Activated T-cell treated with anti-CD3 and anti-CD28 coated beads, Interleukin-2, amount 50 U/mL, for 72 hours (primary cell): ENCODE measurements around the gene PPP6R2. TPM values are rescaled to one million over a fixed set of nuclear protein-coding genes. Genes with fewer than 3 reads are reported as not detected.

Experiments used
- ATAC-seq, 2 donors: fragments of 150-1000 bp; cut with Tn5 transposase; replicated peaks in 1 of 2; 2 replicates each; pipeline ENCODE4 v1.10.0; 2021; ENCODE audit warnings: moderate library complexity in 2 of 2, mild to moderate bottlenecking in 1 of 2
- DNase-seq, 2 donors: peaks; one replicate each; pipeline ENCODE4 v3.0.0; 2021 to 2022; ENCODE audit warnings: mixed read lengths in 1 of 2
- H3K27ac Mint-ChIP-seq: one replicate; pipeline ENCODE4 v1.8.0; 2022; ENCODE audit warnings: mild to moderate bottlenecking, moderate library complexity, mixed read lengths
- H3K27me3 Mint-ChIP-seq: one replicate; pipeline ENCODE4 v1.8.0; 2022; ENCODE audit warnings: low read depth, mixed read lengths
- H3K36me3 Mint-ChIP-seq, 2 donors: one replicate each; pipeline ENCODE4 v1.8.0; 2022; ENCODE audit warnings: mixed read lengths in 2 of 2, mild to moderate bottlenecking in 1 of 2; ENCODE audit not compliant: insufficient read depth in 2 of 2
- H3K4me1 Mint-ChIP-seq: one replicate; pipeline ENCODE4 v1.8.0; 2022; ENCODE audit warnings: low read depth, mixed read lengths
- H3K4me3 Mint-ChIP-seq, 2 donors: one replicate each; pipeline ENCODE4 v1.8.0; 2022; ENCODE audit warnings: mild to moderate bottlenecking in 2 of 2, mixed read lengths in 2 of 2, moderate library complexity in 2 of 2
- H3K9me3 Mint-ChIP-seq, 2 donors: one replicate each; pipeline ENCODE4 v1.8.0; 2022; ENCODE audit warnings: mixed read lengths in 2 of 2
- total RNA-seq, 2 donors: library from RNA; stranded (reverse); gene quantifications; one replicate each; pipeline ENCODE4 v1.2.3, GENCODE V29; 2022

The PPP6R2 gene, protein sequence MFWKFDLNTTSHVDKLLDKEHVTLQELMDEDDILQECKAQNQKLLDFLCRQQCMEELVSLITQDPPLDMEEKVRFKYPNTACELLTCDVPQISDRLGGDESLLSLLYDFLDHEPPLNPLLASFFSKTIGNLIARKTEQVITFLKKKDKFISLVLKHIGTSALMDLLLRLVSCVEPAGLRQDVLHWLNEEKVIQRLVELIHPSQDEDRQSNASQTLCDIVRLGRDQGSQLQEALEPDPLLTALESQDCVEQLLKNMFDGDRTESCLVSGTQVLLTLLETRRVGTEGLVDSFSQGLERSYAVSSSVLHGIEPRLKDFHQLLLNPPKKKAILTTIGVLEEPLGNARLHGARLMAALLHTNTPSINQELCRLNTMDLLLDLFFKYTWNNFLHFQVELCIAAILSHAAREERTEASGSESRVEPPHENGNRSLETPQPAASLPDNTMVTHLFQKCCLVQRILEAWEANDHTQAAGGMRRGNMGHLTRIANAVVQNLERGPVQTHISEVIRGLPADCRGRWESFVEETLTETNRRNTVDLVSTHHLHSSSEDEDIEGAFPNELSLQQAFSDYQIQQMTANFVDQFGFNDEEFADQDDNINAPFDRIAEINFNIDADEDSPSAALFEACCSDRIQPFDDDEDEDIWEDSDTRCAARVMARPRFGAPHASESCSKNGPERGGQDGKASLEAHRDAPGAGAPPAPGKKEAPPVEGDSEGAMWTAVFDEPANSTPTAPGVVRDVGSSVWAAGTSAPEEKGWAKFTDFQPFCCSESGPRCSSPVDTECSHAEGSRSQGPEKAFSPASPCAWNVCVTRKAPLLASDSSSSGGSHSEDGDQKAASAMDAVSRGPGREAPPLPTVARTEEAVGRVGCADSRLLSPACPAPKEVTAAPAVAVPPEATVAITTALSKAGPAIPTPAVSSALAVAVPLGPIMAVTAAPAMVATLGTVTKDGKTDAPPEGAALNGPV
- total RNA-seq = 10 to 100 TPM; 45.6 to 51.3 TPM

- peak within 1 kb of the TSS; percentile 74 to 86 for H3K4me3 Mint-ChIP-seq
- ATAC-seq = peak; percentile 83
- peaks cover 17% of the 10 kb centered on the region for H3K4me1 Mint-ChIP-seq
- no peaks in the 10 kb centered on the region for H3K9me3 Mint-ChIP-seq
- peak within 1 kb of the TSS; percentile 62 for H3K27ac Mint-ChIP-seq
- H3K36me3 Mint-ChIP-seq = no peaks in the 10 kb centered on the region
- no peaks in the 10 kb centered on the region for H3K27me3 Mint-ChIP-seq
- peak; percentile 89 to 95 for DNase-seq
These were observed at the start of gene PPP6R2 for GRCh38 chr22:50342651-50343540. PPP6R2 (plus strand) TSS chr22:50343327; CDS start chr22:50393909, 50,582 bp downstream.

DNA sequence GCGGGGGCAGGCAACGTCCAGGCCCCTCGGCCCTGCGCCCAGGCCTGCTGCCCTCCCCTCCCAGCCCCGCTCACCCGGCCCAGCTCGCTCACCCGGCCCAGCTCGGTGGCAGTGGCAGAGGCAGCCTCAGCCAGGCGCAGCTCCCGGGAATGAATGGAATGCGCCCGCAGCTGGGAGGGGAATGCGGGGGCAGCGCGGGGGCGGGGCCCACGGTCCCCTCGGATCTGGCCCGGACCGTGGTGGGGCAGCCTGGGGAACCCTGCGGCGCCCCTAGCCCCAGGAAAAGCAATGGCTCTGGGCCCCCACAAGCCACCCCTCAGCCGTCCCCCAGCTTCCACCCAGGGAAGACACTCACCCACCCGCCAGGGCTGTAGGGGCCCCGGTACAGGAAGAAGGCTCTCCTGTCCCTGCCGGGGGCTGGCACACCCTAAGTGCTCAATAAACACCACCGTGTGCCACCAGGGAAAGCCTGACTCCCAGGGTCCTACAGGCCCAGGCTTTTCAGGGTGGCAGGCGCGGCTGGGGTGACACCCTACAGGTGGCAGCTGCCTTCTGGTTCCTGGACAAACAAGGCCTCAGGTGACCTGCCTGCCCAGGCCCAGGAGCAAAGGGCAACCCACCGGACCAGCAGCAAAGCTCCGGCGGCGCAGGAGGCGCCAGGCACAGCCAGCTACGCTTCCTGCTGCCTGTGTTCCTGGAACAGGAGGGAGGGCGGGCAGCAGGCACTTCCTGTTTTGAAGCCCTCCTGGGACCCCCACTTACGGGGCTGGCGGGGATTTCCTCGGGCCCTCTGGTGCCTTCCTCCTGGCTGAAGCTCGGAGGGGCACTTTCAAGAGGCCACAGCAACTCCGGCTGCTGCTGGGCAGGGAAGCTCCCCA lies 49.4 kb upstream of the PPP6R2 start:
- DNase-seq (no peak), ATAC-seq (peak; percentile 38 to 42)
- no peaks in the 10 kb centered on the region for H3K36me3 Mint-ChIP-seq
- H3K4me3 Mint-ChIP-seq = peak overlapping the region in 1 of 2 donors; percentile 33
- peaks cover 8% of the 10 kb centered on the region for H3K4me1 Mint-ChIP-seq
- peaks cover 22% of the 10 kb centered on the region for H3K27me3 Mint-ChIP-seq
- no peaks in the 10 kb centered on the region for H3K9me3 Mint-ChIP-seq
- no peak overlapping the region for H3K27ac Mint-ChIP-seq

- DNase-seq = no peak
- H3K27me3 Mint-ChIP-seq = peaks cover 22% of the 10 kb centered on the region
- H3K4me1 Mint-ChIP-seq = peaks cover 8% of the 10 kb centered on the region
- H3K4me3 Mint-ChIP-seq = peak overlapping the region in 1 of 2 donors; percentile 33
- no peak for ATAC-seq
- H3K27ac Mint-ChIP-seq = no peak overlapping the region
- no peaks in the 10 kb centered on the region for H3K36me3 Mint-ChIP-seq
- H3K9me3 Mint-ChIP-seq = no peaks in the 10 kb centered on the region
These were observed 48.8 kb upstream of the PPP6R2 start for GRCh38 chr22:50294319-50294656.

DNA sequence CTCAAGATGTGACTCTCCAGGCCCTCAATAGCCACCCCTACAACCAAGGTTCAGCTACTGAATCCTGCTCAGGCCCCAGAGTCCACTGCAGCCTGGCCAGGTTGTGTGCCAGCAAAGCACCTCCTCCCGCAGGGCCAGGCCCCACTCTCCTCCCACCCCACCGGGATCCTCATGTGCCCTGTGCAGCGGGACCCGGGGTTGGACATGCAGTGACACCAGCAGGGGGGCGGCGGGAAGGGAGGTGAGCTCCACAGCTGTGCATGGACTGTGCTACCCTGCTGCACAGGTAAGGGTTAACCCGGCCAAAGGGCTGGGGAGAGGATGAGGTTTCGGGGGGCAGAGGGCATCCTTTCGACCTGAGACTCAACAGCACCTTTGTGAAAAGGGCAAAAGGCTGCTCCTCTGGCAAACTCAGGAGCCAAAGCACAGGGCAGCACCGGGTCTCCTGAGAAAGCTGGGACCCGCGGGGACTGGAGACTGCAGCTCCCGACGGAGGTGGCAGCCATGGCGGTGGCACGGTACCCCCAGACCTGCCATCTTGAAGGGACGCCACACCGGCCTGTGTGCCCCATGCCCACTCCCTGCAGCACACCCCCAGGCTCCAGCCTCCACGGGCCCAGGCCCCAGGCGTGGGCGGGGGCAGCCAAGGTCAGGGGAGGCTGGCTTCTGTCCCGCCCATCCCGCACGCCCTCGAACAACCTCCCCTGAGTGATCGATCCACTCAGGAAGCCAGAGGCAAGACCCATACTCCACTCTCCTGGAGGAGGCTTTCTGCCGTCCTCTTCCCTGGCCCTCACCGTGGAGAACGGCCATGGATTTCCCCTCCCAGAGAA lies 46.3 kb upstream of the PPP6R2 start:
- ATAC-seq = no peak
- H3K4me1 Mint-ChIP-seq = peaks cover 8% of the 10 kb centered on the region
- DNase-seq = no peak
- no peaks in the 10 kb centered on the region for H3K9me3 Mint-ChIP-seq
- H3K27ac Mint-ChIP-seq = no peak overlapping the region
- H3K4me3 Mint-ChIP-seq = no peak overlapping the region
- H3K36me3 Mint-ChIP-seq = no peaks in the 10 kb centered on the region
- peaks cover 12% of the 10 kb centered on the region for H3K27me3 Mint-ChIP-seq

DNA sequence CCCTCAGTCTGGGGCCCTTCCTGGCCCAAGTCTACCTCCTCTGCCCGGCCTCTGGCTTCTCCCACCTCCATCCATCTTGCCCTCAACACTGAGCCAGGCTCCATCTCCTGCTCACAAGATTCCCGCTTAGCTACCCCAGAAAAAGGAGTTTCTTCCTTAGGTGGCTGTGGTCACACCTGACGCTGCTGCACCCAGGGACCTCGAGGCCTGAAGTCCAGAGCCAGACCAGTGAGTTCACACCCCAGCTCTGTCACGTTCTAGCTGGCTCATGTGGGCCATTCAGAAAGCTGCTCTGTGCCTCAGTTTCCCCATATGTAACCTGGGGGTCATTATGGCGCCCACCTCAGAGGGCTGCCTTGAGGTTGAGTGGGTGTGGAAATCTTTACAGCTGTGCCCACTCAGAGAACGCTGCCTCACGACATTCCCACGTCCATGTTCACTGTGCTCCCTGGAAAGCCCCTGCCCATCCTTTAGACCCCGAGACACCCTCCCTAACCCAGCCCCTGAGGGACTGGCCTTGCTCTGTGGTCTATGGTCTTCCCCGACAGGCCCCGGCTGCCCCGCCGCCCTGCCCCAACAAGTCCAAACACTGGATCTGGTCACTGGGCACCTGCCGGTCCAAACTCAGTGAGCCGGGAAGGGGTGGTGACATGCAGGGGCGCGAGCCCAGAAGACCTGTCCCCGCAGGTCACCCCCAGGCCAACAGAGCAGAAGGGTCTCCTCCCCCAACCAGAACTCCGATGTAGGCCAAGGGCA lies 45.4 kb upstream of the PPP6R2 start:
- no peak overlapping the region for H3K4me3 Mint-ChIP-seq
- H3K27ac Mint-ChIP-seq = no peak overlapping the region
- H3K9me3 Mint-ChIP-seq = no peaks in the 10 kb centered on the region
- no peak for DNase-seq
- no peak for ATAC-seq
- H3K4me1 Mint-ChIP-seq = peaks cover 3% of the 10 kb centered on the region
- H3K27me3 Mint-ChIP-seq = peaks cover 4% of the 10 kb centered on the region
- H3K36me3 Mint-ChIP-seq = no peaks in the 10 kb centered on the region

- no peak for ATAC-seq
- DNase-seq = no peak
- H3K27me3 Mint-ChIP-seq = no peaks in the 10 kb centered on the region
- H3K36me3 Mint-ChIP-seq = no peaks in the 10 kb centered on the region
- H3K9me3 Mint-ChIP-seq = no peaks in the 10 kb centered on the region
- H3K4me3 Mint-ChIP-seq = no peak overlapping the region
- no peak overlapping the region for H3K27ac Mint-ChIP-seq
- no peaks in the 10 kb centered on the region for H3K4me1 Mint-ChIP-seq
These were observed 44.9 kb upstream of the PPP6R2 start for GRCh38 chr22:50298266-50298637.

- H3K4me1 Mint-ChIP-seq = no peaks in the 10 kb centered on the region
- H3K36me3 Mint-ChIP-seq = no peaks in the 10 kb centered on the region
These were observed 44.0 kb upstream of the PPP6R2 start for GRCh38 chr22:50298937-50299784.

GRCh38 chr22:50299785-50300619 lies 43.1 kb upstream of the PPP6R2 start:
- no peaks in the 10 kb centered on the region for H3K27me3 Mint-ChIP-seq
- no peaks in the 10 kb centered on the region for H3K9me3 Mint-ChIP-seq
- no peaks in the 10 kb centered on the region for H3K4me1 Mint-ChIP-seq
- no peak overlapping the region for H3K4me3 Mint-ChIP-seq
- DNase-seq (no peak), ATAC-seq (peak in 1 of 2 donors; percentile 16)
- H3K27ac Mint-ChIP-seq = no peak overlapping the region
- no peaks in the 10 kb centered on the region for H3K36me3 Mint-ChIP-seq

More at GRCh38 chr22:50298937-50299784, 44.0 kb upstream of the PPP6R2 start:
- DNase-seq (no peak), ATAC-seq (no peak)
- H3K27me3 Mint-ChIP-seq = no peaks in the 10 kb centered on the region
- peak overlapping the region in 1 of 2 donors; percentile 57 for H3K4me3 Mint-ChIP-seq
- H3K9me3 Mint-ChIP-seq = no peaks in the 10 kb centered on the region
- no peak overlapping the region for H3K27ac Mint-ChIP-seq

DNA sequence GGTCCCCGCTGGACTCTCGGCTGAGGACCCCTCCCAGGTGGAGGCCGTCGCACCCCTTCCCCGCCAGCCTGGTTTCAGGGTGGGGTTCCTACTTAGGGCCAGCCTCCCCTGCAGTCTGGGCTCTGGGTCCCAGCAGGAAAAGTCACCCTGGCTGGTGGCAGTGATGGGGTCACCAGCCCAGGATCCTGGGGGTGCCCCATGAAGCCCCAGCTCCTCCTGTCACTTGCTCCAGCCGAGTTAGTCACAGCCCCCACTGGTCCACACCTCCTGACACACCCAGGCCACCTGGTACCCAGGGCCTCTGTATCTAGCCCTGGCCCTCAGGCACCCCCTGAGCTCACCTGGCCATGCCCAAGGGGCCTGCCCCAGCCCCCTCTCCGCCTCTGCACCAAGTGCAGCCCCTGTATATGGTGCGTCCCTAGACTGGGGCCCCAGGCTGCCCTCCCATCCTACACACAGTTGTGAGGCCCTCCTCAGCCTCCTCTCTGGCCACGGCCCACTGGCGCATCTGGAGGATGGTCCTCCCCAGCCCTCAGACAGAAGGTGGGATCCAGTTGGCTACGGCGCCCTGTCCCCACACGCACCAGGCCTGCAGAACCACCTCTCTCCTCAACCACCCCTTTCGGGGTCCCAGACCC lies 42.4 kb upstream of the PPP6R2 start:
- Mint-ChIP-seq H3K9me3 (no peaks in the 10 kb centered on the region), H3K4me3 (no peak overlapping the region), H3K36me3 (no peaks in the 10 kb centered on the region), H3K4me1 (peaks cover under 1% of the 10 kb centered on the region), H3K27me3 (no peaks in the 10 kb centered on the region), H3K27ac (no peak overlapping the region)
- DNase-seq (no peak), ATAC-seq (no peak)
